ENCODE data around the gene C8A.

C8A gene

GRCh38 chr1:56929492-56929891 lies 74.9 kb downstream of the C8A start:
- DNase-seq: no peak

DNA sequence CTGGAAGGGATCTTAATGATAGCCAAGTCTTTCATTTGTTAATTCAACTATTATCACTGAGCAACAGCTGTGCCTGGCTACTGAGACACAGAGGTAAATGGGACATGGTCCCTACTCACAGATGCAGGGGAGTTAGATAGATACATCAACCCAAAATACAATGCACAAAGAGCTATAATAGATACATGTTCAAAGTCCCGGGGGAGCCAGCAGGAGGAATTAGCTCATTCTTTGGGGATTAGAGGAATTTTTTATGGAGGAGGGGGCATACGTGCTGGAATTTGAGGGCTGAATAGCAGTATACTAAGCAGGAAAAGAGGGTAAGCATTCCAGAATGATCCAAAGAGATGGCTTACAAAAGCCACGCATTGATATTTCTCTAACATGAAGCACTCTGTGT lies 76.6 kb downstream of the C8A start:
- no peak for DNase-seq

DNA sequence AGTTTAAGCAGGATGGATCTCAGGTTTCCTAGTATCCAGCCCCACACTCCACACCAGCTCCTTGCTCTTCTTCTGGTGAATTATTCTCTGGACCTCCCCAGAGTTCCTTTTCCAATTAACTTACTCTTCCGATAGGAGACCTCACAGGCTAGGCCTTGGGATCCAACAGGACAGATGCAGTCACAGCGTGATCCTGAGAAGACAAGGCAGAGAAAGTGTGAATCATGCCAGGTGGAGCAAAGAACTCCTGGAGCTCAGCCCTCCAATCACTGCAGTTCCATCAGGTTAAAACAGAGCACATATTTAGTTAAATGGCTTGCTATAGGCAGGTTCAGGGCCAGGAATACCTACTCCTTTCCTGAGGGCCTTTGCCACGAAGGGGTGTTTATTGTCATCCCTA lies 77.1 kb downstream of the C8A start:
- DNase-seq: peak in 1 of 2 experiments; percentile 54

DNA sequence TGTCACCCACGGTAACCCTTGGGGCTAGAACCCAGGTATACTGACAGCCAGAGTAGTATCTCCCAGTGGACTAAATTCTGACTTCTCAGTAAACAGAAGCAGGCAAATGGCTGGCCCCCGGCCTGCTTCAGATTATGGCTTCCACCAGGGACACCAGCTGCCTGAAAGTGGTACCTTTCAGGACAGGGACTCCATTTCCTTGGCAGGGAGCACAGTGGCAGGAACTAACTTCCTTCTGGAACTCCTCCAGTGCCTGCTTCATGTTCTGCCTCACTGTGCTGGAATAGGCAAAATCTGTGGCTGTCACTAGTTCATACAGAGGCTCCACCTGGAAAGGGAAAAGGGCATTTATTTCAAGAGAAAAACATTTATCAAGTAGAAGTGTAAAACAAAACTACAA lies 78.6 kb downstream of the C8A start:
- no peak for DNase-seq

- no peak for DNase-seq
Measured at GRCh38 chr1:56933606-56934005, 79.0 kb downstream of the C8A start.

- no peak for DNase-seq
Measured at GRCh38 chr1:56934430-56935060, 79.9 kb downstream of the C8A start.

DNA sequence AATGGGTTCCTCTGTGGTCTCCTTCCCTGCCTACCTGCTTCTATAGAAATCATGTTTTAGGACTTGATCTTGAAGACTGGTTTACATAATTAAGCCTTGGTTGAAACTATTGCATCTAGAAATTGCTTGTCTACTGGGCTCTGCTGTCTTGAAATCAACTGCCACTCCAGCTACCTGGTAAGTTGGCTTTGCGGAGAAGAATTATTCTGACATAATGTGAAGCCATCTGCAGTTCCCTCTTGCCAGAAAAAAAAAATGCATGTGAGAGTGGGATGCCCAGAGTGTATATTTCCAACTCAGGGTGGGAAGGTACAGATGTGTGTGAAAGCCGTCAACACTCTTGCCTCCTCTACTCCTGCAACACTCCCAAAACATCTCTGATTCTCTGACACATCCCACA lies 84.0 kb downstream of the C8A start:
- DNase-seq: peak in 1 of 2 experiments; percentile 11

- no peak for DNase-seq
Measured at GRCh38 chr1:56939209-56939608, 84.6 kb downstream of the C8A start.

- no peak for DNase-seq
Measured at GRCh38 chr1:56940039-56940438, 85.4 kb downstream of the C8A start.

GRCh38 chr1:56948403-56949023 lies 93.9 kb downstream of the C8A start:
- DNase-seq: no peak

GRCh38 chr1:56952501-56952900 lies 97.9 kb downstream of the C8A start:
- DNase-seq: no peak

GRCh38 chr1:56953386-56953785 lies 98.8 kb downstream of the C8A start:
- DNase-seq: no peak

DNA sequence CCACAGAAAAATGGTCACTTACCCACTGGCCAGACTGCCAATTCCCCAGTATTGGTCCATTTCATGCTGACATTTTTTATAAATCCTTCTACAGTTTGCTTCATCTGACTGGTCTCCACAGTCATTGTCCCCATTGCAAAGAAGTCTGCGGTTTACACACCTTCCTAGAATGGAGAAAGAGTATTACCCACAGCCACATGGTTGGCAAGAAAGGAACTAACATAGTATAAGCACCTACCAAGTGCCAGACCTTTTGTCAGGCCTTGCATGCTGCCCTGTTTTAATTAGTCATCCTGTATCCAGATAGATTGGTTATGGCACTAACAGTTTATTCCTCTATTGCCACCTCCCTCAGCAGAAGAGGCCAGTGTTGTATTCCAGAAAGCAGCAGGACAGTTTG lies 100.1 kb downstream of the C8A start:
- no peak for DNase-seq

- DNase-seq: no peak
Measured at GRCh38 chr1:56957931-56958330, 103.3 kb downstream of the C8A start.

DNA sequence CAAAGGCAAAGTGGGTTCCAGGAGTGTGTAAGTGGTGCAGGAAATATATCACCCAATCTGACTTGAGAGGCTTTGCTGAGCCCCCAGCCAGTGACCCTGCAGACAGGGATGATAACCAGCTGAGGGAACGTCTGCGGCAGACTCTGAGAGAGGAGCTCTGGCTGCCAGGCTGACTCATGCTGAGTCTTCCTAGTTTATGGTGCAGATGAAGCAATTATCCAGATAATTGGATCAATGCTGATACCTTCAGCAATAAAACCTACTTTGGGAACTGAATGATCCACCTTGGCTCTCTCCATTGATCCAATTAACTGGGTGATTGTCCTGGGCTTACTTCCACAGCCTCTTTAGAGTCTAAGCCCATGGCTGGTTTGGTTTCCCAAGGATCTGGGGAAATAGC lies 103.9 kb downstream of the C8A start:
- no peak for DNase-seq

GRCh38 chr1:56961426-56961825 lies 106.8 kb downstream of the C8A start:
- no peak for DNase-seq

DNA sequence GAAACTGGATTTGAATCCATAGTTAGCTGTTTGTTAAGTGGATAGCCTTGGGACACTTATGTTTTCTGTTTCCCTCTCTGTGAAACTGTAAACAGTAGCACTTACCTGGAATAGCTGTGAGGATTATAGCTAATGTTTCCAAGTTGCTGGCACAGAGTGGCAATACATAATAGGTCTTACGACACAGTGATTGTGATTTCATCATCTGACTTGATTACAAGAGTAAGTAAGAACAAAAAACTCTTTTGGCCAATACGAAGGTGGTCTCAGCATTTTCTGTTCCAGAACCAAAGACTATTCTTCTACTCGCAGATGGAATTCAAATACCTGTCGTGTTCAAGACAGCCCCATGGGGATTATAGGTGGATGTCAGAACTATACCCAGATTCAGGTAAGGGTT lies 109.1 kb downstream of the C8A start:
- DNase-seq: no peak

DNA sequence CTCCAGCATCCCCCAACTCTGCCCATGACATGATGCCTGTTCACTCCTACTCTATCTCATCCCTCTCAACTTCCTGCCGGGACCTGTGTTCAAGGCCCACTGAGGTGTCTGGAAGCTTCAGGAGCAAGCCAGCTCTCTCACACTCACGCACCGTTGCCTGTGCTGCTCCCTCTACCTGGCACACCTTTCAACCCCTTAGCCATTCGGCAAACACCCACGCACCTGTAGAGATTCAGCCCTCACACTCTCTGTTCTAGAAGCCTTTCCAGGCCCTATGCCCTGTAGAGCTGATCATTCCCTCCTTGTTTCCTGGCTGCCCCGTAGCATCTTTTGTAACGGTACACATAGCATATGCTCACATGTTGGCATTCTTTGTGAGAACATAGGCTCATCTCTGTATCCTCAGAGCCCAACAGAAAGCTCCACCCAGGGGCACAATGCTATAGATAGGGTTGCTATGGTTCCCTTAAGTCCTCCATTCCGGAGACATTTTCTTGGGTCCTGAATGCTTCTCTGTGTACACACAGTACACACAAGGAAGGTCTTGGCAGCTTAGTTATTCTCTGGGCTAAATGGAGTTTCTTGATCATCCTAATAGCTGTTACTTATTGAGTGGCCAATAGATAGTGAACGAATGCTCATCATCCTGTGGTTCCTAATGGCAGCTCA lies 109.9 kb downstream of the C8A start:
- no peak for DNase-seq

- no peak for DNase-seq
Measured at GRCh38 chr1:56965191-56965590, 110.6 kb downstream of the C8A start.

DNA sequence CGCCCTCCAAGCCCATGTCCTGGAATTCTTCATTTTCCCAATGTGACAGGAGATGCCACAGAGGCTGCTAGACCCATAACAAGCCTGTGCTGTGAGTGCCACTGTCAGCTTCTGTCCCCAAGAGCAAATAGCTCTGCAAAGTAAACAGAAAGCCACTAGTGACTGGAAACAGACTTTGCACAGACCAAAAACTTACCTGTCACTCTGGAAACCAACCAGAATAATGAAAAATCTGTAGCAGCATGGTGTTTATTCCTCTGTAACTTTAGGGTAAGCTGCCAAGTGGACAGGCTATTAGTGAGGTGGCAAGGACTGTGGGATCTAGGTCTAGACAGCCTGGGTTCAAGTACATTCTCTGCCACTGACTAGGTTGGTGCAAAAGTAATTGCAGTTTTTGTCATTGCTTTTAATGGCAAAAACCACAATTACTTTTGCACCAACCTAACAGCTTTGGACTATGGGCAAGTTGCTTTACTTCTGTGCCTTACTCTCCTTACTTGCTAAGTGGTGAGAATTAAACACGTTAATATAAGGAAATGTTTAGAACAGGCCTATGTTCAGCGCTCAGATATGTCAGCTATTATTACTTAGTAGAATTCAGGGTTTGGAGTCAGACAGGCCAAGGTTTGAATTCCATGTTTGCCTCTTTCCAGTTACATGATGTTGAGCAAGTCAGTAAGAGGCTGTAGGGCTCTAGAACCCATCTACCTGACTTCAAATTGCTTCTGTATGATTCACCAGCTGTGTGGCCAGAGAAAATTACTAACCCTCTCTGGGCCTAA lies 111.5 kb downstream of the C8A start, which contains the start of gene C8B:
C8B (minus strand) TSS at position 100 of the 782 bp plus-strand sequence; CDS start at position 33, 67 bp downstream.
- no peak for DNase-seq

GRCh38 chr1:56966698-56966999 lies 112.1 kb downstream of the C8A start:
- no peak for DNase-seq

- DNase-seq: no peak
Measured at GRCh38 chr1:56967355-56967754, 112.8 kb downstream of the C8A start.

Measured in NCI-H446 (cell line).